EL (cell line): ENCODE data around the gene B3GNT2.
"Not testable (repeated sequence)": the region's sequence is repeated elsewhere in the genome, so short reads cannot be mapped to it uniquely, and the experiment has no call there.

Experiments
- DNase-seq: peaks from one replicate; pipeline ENCODE4 v3.0.0-alpha.2; 2016

B3GNT2 gene

DNA sequence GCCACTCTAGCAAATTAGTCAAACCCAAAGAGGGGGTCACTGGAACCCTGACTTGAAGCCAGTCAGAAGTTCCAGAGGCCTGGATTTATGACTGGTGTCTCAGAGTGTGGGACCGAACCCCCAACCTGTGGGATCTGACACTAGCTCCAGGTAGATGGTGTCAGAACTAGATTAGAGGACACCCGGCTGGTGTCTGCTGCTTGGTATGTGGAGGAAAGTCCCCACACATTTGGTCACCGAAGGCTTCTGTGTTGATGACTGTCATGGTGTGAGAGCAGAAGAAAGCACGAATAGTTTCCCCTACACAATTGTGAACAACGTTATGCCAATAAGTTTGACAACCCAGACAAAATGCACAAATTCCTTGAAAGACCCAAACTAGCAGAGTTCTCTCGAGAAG lies 48.1 kb downstream of the B3GNT2 start:
- no peak for DNase-seq

DNA sequence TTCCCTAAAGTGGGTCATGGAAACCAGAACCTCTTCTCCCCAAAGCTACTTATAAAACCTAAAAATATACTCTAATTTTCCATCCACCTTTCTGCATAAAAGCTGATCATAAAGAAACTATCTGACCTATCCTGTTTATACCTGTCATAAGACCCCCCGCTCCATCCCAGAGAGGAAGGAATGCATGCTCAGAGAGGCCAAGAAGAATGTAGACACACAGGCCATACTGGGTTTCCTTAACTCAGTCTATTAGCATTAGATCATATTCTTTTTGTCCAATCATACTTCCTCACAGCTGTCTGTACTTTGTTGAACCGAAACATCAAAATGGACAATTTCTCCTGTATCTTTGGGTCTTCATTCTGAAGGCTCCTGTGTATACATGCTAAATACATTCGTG lies 52.3 kb downstream of the B3GNT2 start:
- no peak for DNase-seq

DNA sequence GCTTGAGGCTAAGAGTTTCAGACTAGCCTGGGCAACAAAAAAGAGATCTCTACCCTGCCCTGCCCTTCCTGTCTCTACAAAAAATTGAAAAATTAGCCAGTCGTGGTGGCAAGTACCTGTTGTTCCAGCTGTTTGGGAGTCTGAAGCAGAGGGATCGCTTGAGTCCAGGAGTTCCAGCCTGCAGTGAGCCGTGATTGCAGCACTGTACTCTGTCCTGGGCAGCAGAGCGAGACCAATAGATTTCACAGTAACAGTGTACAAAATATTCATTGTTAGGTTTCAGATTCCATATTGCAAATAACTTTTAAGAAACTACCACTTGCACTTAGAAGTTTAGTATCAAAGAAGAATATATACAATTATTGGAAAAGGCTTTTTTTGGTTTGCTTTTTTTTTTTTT lies 54.3 kb downstream of the B3GNT2 start:
- DNase-seq = no peak

DNA sequence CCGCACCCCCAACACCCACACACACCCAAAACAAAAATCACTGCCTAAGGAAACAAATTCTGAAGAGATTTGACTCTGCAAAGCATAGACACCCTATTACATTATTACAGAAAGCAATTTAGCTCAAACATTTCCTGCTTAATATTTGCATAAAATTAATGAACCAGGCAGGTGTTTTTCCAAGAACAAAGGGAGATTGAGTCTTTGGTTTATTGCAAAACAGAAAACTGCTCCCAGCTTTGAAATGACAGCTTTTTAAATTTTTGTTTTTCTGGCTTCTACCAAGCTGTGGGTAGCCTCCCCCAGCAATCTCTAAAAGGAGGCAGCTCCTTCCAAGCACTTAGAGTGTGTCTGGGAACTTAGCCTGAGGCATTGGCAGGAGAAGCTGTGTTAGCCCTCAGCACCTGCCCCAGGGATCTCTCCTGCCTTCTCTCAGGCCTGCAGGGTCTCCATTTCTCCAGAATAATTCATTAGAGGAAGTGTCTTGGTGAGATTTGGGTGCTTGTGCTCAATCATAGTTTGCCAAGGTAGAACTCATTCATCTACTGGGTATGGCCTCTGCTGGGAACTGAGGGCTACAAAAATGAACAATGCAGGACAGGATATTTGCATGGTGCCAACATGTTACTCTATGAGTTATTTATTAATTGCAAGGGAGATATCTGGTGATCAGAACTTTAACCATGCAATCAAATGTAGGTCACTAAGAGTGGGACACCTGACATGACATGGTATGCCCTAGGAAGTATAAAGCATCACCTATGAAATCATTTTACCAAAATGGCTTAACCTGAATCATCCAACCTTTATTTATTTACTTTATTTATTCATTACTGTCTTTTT lies 58.7 kb downstream of the B3GNT2 start:
- no peak for DNase-seq

DNA sequence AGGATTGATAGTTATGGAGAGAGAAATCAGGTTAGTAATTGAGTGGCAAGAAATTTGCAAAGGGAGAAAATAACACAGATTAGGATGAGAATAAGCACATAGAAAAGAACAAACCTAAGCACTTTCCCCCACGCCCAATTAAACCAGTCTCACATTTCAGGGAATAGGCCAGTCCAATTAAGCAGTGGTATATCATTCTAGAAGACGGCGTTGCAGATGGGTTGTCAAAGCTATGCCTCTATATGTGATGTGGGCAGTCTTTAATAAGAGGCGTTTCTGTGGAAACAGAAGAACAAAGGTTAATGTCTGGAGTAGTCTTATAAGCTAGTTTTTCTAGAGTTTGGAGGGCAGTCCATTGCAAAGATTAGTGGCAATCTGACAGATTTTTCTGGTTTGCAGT lies 61.6 kb downstream of the B3GNT2 start:
- no peak for DNase-seq

DNA sequence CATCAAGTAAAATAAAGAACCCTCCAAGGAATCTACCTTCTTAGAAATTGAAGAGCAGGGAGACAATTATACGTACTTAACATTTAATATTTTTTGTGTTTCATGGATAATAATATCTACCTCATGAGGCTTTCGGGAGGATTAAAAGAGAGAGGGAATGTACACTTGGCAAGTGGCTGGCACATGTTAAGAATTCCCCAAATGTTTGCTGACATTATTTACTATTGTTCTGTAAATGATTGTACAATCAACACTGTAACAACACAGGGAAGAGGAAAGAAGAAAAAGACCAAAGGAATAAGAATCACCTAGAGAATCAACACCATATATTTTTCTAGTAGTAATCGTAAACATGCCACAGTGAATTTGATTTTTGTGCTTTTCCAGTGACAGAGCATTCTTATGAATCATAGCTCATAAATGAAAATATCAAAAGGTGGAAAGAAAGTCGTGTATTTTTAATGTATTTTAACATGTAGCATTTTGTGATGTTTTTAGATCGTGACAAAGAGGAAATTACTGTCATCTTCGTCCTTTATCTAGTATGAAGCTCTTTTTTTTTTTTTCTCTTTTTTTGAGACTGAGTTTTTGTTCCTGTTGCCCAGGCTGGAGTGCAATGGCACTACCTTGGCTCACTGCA lies 67.3 kb downstream of the B3GNT2 start:
- no peak for DNase-seq

DNA sequence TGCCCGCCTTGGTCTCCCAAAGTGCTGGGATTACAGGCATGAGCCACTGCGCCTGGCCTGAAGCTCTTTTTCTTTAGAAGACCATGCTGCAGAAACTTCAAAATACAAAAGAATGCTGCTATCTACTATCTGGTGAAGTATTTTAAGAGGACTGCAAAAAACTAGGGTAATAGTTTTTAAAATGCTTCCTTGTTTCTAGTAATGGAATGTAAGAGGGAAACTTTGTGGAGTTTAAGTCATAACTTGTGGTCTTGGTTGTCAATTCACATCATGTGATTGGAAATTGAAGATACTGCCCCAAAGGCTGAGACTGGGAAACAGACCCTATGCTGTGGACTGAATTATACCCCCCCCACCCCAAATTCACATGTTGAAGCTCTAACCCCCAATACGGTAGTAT lies 68.3 kb downstream of the B3GNT2 start:
- no peak for DNase-seq

DNA sequence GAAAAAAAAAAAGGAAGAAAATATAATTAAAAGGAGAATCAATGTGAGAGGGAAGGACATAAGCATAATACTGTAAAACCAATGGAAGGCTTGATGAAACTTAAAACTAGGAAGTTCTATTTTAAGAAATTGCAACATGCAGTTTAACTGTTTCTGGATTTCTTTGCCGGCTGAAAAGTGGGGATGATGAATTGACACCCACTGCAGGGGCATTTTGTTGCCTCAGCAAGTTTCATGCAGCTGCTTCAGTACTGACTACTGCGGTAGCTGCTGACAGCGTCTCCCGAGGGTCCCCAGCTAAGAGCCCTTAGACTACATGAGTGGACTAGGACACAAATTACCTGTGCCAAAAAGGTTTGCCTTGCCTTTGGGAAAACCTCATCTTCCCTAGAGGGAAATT lies 69.2 kb downstream of the B3GNT2 start:
- no peak for DNase-seq

DNA sequence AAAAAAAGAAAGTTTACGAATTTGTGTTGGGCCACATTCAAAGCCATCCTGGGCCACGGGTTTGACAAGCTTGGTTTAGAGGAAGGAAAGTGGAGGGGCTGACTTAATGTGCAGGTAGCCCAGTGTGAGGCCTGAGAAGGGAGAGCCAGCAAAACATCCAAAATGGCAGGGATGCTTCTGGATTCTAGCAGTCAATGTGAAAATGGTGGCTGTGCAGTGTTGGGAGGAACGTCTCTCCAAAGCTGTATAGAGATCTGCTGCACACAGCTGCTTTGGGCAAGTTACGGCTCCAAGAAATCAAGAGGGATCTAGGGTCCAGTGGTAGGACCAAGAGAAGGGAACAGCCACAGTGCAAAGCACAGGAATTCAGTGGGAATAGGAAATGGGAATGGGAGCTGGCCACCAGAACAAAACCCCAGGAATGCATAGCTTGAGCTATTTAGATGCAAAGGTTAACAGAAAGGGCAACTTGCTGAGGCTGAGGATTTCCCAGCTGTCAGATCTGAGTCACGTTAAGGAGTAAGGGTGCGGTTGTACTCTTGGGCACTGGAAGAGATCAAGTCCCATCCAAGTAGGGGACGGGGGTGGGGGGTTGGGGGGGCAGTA lies 70.6 kb downstream of the B3GNT2 start:
- peak; percentile 87 for DNase-seq

DNA sequence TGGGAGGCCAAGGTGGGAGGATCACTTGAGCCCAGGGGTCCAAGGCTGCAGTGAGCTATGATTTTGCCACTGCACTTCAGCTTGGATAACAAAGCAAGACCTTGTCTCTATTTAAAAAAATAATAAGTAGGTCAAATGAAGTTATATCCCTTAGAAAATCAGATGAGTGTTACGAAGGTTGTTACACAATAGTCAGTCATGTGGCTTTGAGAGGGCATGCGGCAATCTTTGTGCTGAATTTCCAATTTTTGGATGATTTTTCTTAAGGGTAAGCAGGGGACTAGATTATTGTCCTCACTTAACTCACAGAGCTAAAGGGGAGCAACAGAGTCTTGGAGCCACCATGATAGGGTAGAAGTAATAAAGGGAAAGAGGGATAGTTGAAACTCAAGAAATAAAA lies 71.8 kb downstream of the B3GNT2 start:
- no peak for DNase-seq

DNA sequence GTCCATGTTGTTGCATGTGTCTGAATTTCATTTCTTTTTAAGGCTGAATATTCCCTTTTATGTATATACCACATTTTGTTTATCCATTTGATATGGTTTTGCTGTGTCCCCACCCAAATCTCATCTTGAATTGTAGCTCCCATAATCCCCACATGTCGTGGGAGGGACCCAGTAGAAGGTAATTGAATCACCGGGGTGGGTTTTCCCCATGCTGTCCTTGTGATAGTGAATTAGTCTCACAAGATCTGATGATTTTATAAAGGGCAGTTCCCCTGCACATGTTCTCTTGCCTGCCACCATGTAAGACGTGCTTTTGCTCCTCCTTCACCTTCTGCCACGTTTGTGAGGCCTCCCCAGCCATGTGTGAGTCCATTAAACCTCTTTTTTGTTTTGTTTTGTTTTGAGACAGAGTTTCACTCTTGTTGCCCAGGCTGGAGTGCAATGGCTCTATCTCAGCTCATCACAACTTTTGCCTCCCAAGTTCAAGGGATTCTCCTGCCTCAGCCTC lies 72.8 kb downstream of the B3GNT2 start:
- DNase-seq = not testable (repeated sequence)

DNA sequence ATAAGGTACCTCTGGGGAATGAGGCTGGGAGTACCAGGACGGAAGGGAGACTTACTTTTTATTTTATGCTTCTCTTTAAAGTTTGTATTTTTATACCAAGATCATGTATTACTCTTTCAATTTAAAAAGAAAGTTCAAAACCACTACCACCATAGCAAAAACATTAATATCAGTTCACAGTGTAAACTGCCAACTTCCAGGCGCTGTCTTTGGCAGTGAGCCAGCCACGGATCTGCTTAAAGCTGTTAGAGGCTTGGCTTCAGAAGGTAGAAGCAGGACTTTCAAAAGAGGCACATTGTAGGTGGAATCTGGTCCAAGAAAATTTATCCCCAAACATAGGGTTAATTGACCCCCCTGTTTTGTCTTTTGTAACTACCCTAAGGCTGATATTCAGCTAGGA lies 74.8 kb downstream of the B3GNT2 start:
- DNase-seq = no peak
